ENCODE data around the gene RTF2. TPM values are rescaled to one million over a fixed set of nuclear protein-coding genes. Genes with fewer than 3 reads are reported as not detected.

The RTF2 gene
- total and polyA plus RNA-seq, 7 donors, result 89.0 to 128 (median 93.0) TPM

DNA sequence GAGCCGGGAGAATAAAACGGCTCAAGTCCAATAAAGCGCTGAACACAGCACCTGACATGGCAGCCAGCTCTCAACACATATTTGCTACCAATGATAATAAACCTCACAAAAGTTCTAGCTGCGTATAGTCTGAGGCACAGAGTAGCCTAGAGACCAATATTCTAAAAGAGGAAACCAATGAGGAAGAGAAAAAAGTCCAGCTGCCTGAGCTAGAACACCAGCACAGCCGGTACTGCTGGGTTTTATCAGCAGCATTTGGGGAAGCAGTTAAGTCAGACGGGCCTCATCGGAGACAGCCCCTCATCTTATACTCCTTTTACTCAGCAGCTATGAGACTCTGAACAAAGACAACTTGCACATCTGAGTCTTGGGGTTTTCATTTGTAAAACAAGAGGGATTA, 2.4 kb upstream of the RTF2 start:
- H3K4me3 ChIP-seq, result no peak overlapping the region
- H3K27ac ChIP-seq, result no peak overlapping the region
- H3K27me3 ChIP-seq (ENCODE audit: insufficient read depth in 3 of 3, low read length in 2 of 3), result no peaks in the 10 kb centered on the region
- WGBS, 3 donors, result 54 to 76% (median 64%) methylated on average over 7 of the region's 7 CpGs
- no peak for DNase-seq
- ATAC-seq, result no peak
- peaks cover 0 to 5% of the 10 kb centered on the region in 2 donors for H3K36me3 ChIP-seq (ENCODE audit: insufficient read depth in 1 of 2, low read depth in 1 of 2)
- intact Hi-C loops (cut with DNase I), result loop anchor here in 1 of 2 donors (5.0 kb wide), 1 partner anchor 59 kb away; no protein-coding TSS in a partner anchor
- H3K9me3 ChIP-seq, result no peaks in the 10 kb centered on the region
- TF ChIP-seq, protein P1, sequence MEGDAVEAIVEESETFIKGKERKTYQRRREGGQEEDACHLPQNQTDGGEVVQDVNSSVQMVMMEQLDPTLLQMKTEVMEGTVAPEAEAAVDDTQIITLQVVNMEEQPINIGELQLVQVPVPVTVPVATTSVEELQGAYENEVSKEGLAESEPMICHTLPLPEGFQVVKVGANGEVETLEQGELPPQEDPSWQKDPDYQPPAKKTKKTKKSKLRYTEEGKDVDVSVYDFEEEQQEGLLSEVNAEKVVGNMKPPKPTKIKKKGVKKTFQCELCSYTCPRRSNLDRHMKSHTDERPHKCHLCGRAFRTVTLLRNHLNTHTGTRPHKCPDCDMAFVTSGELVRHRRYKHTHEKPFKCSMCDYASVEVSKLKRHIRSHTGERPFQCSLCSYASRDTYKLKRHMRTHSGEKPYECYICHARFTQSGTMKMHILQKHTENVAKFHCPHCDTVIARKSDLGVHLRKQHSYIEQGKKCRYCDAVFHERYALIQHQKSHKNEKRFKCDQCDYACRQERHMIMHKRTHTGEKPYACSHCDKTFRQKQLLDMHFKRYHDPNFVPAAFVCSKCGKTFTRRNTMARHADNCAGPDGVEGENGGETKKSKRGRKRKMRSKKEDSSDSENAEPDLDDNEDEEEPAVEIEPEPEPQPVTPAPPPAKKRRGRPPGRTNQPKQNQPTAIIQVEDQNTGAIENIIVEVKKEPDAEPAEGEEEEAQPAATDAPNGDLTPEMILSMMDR (IDR thresholded peaks at IDR 0.05), result no peak
- H3K4me1 ChIP-seq, result peaks cover 14% of the 10 kb centered on the region

DNA sequence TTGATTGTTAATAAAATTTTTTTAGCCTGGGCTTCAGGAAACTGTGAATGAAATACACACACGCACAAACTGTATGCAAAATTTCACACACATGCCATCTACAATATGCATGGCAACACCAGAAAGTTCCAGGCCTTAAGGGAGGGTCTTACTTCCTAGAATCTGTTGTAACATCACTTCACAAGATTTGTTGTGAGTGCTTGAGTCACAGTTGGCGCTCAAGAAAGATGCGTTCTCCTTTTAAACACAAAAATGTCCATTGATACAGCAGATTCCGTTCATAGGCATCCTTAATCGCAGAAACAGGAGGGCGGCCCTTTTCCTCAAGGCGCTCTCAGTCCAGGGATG, 485 bp upstream of the RTF2 start:
- WGBS, 3 donors, result 2 to 4% (median 3%) methylated on average over 7 of the region's 7 CpGs
- H3K9me3 ChIP-seq, result no peaks in the 10 kb centered on the region
- peak overlapping the region; percentile 82 for H3K27ac ChIP-seq
- TF ChIP-seq, protein P1 (IDR thresholded peaks at IDR 0.05), result no peak
- peaks cover 0 to 7% of the 10 kb centered on the region in 2 donors for H3K36me3 ChIP-seq (ENCODE audit: insufficient read depth in 1 of 2, low read depth in 1 of 2)
- peaks cover 14% of the 10 kb centered on the region for H3K4me1 ChIP-seq
- peak overlapping the region; percentile 71 for H3K4me3 ChIP-seq
- no peaks in the 10 kb centered on the region for H3K27me3 ChIP-seq (ENCODE audit: insufficient read depth in 3 of 3, low read length in 2 of 3)
- DNase-seq, result no peak
- peak in 2 of 4 donors; percentile 3 for ATAC-seq
- intact Hi-C loops (cut with DNase I), result loop anchor here (2.0 to 5.0 kb wide), 3 partner anchors 61 to 77 kb away; partner anchors contain the start of genes AURKA (in 1 of the 2) and CSTF1 (in 1 of the 2)

DNA sequence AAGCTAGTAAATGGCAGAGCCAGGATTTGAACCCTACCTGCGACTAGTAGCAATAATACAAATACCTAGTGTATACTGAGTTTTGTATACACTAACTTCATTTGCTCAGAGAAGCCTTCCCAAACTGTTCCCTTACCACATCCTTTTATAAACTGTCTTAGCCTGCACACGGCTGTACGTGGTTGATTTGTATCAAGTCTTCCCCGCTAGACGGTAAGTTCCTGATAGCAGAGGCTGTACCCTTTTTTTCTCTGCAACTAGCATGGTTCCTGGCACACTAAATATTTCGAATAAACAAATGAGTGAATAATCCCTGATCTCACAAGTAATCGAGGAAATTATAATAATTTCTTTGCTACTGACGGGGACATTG, 636 bp downstream of the RTF2 start:
- WGBS, 3 donors, result 21 to 24% (median 23%) methylated on average over 8 of the region's 8 CpGs
- intact Hi-C loops (cut with DNase I), result loop anchor here (2.0 to 5.0 kb wide), 3 partner anchors 62 to 78 kb away; partner anchors contain the start of genes AURKA (in 1 of the 2) and CSTF1 (in 1 of the 2)
- Histone ChIP-seq H3K4me1 (peaks cover 14% of the 10 kb centered on the region), H3K4me3 (peak overlapping the region; percentile 71), H3K27ac (peak overlapping the region; percentile 82), H3K36me3 (ENCODE audit: insufficient read depth in 1 of 2, low read depth in 1 of 2) (peaks cover 0 to 19% of the 10 kb centered on the region in 2 donors), H3K9me3 (no peaks in the 10 kb centered on the region), H3K27me3 (ENCODE audit: insufficient read depth in 3 of 3, low read length in 2 of 3) (no peaks in the 10 kb centered on the region)
- ATAC-seq (no peak), DNase-seq (no peak)
- TF ChIP-seq, protein P1 (IDR thresholded peaks at IDR 0.05), result no peak

DNA sequence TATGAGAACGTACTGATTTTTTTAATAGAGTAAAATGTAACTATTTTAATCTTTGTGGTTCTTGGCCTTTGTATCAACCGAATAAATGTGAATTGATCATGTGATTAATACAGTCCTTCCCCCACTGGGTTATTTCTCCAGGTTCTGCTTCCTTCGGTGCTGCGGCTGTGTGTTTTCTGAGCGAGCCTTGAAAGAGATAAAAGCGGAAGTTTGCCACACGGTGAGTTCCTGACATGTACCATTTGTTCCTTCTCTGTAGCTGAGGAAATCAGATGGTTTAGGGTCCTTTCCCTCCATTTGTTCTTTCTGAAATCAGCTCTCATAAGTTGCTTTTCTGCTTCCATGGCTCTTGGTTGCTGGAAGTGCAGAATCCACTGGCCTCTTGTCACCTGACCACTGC, 15.5 kb downstream of the RTF2 start:
- Histone ChIP-seq H3K4me1 (no peaks in the 10 kb centered on the region), H3K4me3 (no peak overlapping the region), H3K27ac (no peak overlapping the region), H3K9me3 (no peaks in the 10 kb centered on the region), H3K36me3 (ENCODE audit: insufficient read depth in 1 of 2, low read depth in 1 of 2) (peaks cover 13 to 82% of the 10 kb centered on the region in 2 donors), H3K27me3 (ENCODE audit: insufficient read depth in 3 of 3, low read length in 2 of 3) (no peaks in the 10 kb centered on the region)
- intact Hi-C loops (cut with DNase I), result no loop called here
- ATAC-seq (no peak), DNase-seq (no peak)
- TF ChIP-seq, protein P1 (IDR thresholded peaks at IDR 0.05), result no peak
- 74 to 84% (median 75%) methylated on average over 7 of the region's 7 CpGs for WGBS, 3 donors

DNA sequence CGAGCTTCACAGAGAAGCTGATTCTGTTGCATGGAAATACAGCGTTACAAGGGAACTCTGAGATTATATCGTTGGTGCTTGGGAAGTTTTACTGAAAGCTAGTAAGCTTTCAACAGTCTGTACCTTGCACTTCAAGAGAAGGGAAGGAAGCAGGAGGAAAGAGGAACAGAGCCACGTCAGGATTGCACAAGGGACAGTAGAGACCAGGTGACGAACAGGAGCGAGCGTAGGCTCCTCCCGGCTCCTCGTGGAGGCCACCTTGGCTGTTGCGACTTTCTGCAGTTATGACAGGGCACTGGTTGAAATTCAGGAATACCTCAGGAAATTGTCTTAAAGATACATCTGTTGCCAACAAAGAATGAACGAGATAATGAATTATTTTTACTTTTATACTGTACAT, 18.8 kb downstream of the RTF2 start:
- TF ChIP-seq, protein P1 (IDR thresholded peaks at IDR 0.05), result no peak
- ATAC-seq, result no peak
- WGBS, 3 donors, result 80 to 91% (median 88%) methylated on average over 11 of the region's 11 CpGs
- Histone ChIP-seq H3K36me3 (ENCODE audit: insufficient read depth in 1 of 2, low read depth in 1 of 2) (peaks cover 6 to 76% of the 10 kb centered on the region in 2 donors), H3K4me3 (no peak overlapping the region), H3K27me3 (ENCODE audit: insufficient read depth in 3 of 3, low read length in 2 of 3) (no peaks in the 10 kb centered on the region), H3K4me1 (no peaks in the 10 kb centered on the region), H3K9me3 (no peaks in the 10 kb centered on the region), H3K27ac (no peak overlapping the region)
- DNase-seq, result no peak
- intact Hi-C loops (cut with DNase I), result no loop called here
